ENCODE measurements around the gene ACTRT3. TPM values are rescaled to one million over a fixed set of nuclear protein-coding genes. Genes with fewer than 3 reads are reported as not detected.

Gene ACTRT3
- 9.2 TPM in 2 replicates for total RNA-seq

DNA sequence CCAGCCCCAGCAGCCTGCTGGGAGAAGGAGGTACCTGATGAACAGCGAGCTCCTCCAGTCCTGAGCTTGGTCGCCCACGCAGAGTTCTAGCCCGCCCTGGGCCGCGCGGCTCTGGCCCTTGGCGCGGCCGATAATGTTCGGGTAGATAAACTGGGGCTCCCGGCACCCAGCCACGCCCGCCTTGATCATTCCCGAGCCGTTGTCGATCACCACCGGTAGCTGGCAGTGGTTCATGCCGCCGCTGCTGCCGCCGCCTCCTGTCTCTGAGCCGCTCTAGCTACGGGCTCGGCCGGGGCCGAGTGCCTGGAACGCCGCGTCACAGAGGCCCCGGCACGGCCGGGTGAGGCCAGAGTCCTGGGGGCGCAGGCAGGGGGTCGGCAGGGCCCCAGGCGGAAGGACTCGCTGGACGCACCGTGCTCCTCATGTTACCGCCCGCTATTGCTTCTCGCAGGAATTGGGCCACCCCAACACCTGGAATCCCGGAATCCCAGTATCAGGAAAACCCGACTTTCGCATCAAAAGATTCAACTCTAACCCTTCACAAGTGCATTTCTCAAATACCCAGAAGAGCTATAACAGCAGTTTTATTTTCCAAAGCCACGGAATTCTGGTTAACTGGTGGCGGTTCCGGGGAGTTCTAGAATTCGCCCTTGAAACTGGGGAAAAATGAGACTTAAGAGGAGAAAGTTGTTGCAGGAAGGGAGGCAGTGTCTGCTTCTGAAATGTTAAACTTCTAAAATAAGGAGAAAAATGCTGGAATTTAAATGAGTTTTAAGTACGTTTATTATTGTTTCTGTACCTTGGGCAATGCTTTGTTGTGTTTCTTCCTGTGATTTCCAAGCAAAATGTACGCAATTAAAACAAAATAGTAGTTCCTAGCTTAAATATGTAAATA, at the start of gene ACTRT3:
ACTRT3 (minus strand) TSS at position 275 of the 895 bp plus-strand sequence; CDS start at position 234, 41 bp downstream.

DNA sequence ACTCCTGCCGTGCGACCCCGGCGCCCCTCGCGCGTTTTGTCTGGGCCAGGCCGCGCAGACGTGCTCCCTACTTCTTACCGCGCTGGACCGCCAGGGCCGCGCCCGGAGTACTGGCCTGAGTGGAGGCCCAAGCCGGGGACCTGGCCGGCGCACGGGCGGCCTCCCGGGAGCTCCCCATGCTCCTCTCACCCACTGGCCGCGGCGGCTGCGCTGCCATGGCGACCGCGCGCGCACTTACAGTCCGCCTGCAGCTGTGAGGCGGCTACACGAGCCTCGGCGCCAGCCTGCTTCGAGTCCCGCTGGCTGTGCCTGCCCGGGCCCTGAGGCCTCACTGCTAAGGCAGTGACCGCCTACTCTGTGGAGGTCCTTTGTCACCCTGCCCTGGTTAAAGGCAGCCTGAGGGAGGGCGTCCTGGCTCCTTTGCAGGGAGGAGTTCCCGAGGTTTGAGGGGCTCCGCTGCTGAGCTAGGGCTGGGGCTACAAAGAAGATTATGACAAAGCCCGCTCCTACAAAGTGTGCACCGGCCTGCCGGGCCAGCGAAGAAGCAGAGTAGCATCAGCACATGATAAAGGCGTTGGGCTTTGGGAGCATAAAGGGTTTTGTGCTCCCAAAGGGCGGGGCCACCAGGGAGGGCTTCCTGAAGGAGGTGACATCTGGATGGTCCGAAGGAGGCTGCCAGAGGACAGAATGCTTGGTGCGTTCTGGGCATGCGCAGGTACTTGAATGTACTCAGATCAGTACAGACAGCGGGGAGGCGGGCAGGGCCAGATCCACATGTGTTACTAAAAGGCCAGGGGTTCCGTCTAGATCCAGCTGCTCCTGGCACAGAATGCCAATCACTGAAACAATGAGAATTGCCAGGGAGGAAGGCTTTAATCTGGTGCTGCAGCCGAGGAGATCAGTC, 43.2 kb upstream of the ACTRT3 start, which contains the start of the genes LRRC34 and LRRIQ4:
LRRC34 (minus strand) TSS at position 573 of the 904 bp plus-strand sequence; CDS start at position 217, 356 bp downstream.
LRRIQ4 (plus strand) TSS at position 539 of the 904 bp plus-strand sequence. CDS start 9,052 bp downstream, outside the sequence.

DNA sequence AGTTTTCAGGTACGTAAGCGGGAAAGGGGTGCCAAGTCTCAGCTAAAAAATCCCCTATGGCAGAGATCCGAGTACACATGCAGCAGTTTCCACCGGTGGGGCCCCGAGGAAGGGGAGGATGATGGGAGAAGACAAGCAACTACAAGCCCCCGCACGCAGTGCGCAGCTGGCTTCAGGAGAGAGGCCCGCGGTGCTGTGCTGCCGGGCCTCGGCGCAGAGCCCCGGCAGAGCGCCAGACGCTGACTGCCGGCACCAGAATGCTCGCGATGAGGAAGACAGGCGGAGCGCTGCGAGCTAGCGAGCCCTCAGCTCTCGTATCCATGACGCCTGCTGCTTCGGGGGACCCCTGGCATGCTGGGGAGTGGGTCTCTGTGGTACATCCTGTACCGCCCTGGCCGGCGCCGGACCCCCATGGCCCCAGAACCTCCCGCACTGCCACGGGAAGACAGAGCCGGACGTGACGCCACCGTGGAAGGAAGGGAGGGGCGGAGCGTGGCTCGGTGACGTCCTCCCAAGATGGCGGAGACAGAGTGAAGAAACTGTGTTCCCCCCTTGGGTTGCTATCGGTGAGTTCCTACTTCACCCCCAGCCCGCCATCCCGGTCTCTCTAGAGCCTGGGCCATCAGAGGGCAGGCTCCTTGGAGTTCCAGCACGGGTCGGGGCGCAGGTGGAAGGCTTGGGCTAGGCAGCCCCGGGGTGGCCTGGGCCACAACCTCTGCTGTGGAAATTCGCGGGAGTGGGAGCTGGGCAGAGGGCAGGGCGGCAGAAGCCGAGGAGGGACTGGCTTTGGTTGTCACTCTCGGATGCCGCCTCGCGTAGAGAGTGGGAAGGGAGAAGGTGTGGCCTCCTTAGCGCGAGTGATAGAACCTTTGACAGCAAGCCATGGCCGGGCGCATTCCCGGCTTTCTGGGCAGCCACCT, 3.8 kb upstream of the ACTRT3 start, which contains the start of gene MYNN:
MYNN (plus strand) TSS at position 500 of the 920 bp plus-strand sequence. CDS start 900 bp downstream, outside the sequence.

DNA sequence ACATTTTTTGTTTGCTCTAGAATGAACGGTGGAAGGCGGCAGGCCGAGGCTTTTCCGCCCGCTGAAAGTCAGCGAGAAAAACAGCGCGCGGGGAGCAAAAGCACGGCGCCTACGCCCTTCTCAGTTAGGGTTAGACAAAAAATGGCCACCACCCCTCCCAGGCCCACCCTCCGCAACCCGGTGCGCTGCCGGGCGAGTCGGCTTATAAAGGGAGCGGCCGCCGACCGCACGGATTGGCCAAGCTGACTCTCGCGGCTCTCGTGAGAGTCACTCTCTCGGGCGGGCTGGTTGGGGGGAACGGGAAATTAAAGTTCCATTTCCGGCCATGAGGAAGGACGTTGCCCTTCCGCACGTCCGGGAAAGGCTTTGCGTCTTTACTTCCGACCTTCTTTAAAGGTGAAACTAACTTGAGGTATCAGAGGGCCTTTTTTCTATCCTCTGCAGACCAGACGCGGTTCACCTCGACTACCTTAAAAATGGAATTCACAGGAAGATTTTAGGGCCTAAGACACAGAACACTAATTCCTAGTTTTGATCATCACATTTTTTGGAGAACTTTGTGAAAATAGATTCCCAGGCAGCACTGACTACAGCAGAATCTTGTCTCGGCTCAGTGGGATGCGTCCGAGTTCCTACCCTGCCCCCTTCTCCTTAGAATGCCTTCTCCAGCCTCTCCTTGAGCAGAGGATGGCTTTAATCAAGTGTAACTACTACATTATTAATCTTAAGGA, 4.3 kb downstream of the ACTRT3 start, which contains the start of gene TERC:
TERC (minus strand) TSS at position 179 of the 731 bp plus-strand sequence.

Small RNA genes within 50 kb of the gene (small RNA-seq; reads per million reads assigned to genes)
- gene RNU6-637P = not detected

Other genes starting within 250 kb of the ACTRT3 start
- 1.8 and 3.4 TPM in 2 replicates for gene MECOM, start 105.8 kb downstream of the ACTRT3 start, total RNA-seq
- 104 and 183 TPM in 2 replicates for gene TERC, start 4.5 kb downstream of the ACTRT3 start, total RNA-seq
- 22.3 and 25.6 TPM in 2 replicates for gene MYNN, start 3.8 kb upstream of the ACTRT3 start, total RNA-seq
- gene LRRIQ4, start 43.3 kb upstream of the ACTRT3 start, total RNA-seq = 0.16 and 0.36 TPM in 2 replicates
- gene LRRC34, start 43.3 kb upstream of the ACTRT3 start, total RNA-seq = 3.4 and 3.7 TPM in 2 replicates
- not detected in 2 replicates for gene LRRC31, start 100.4 kb upstream of the ACTRT3 start, total RNA-seq
- gene SAMD7, start 142.0 kb upstream of the ACTRT3 start, total RNA-seq = not detected in 2 replicates
- 36.4 and 41.4 TPM in 2 replicates for gene SEC62, start 197.2 kb upstream of the ACTRT3 start, total RNA-seq